IMR-90 (cell line): ENCODE measurements around the gene TPT1. TPM values are rescaled to one million over a fixed set of nuclear protein-coding genes. Genes with fewer than 3 reads are reported as not detected.
"Not testable (repeated sequence)": the region's sequence is repeated elsewhere in the genome, so short reads cannot be mapped to it uniquely, and the experiment has no call there.

Experiments used
- ATAC-seq: fragments of 200-7000 bp; cut with Tn5 transposase; 2 replicates; pipeline ENCODE4 v1.9.1; 2020; ENCODE audit warnings: low read depth, mild to moderate bottlenecking, moderate library complexity
- BruUV-seq: library from RNA; stranded (reverse); fragments of 400-500 nt; replicated peaks from 2 replicates; lab custom pipeline; 2021; lab: Mats Ljungman, UMichigan
- CTCF ChIA-PET: fragments of 300-600 bp; formaldehyde crosslinking; extraction: SDS; loops from one replicate; lab custom pipeline; 2021; ENCODE audit warnings: antibody characterized with exemption; lab: Yijun Ruan, JAX
- POLR2A ChIA-PET: fragments of 300-600 bp; sonication (Branson Sonifier 250); formaldehyde crosslinking; loops from one replicate; lab custom pipeline; 2022; ENCODE audit warnings: antibody characterized with exemption; ENCODE audit not compliant: unreplicated experiment; lab: Charles Lee
- DNase-seq: peaks from one replicate; pipeline ENCODE4 v3.0.0; 2013
- H2AFZ ChIP-seq: replicated peaks from 2 replicates; pipeline ENCODE3; 2013; ENCODE audit warnings: low read length, mild to moderate bottlenecking; ENCODE audit not compliant: poor library complexity
- H2AK5ac ChIP-seq: 2 replicates; pipeline ENCODE4 v1.6.1; 2013; ENCODE audit warnings: low read depth, low read length, inconsistent platforms
- H2AK9ac ChIP-seq: replicated peaks from 2 replicates; pipeline ENCODE3; 2013; ENCODE audit warnings: mild to moderate bottlenecking, low read depth, low read length, moderate library complexity; ENCODE audit not compliant: poor library complexity
- H2BK120ac ChIP-seq: 2 replicates; pipeline ENCODE4 v1.6.1; 2013; ENCODE audit warnings: low read depth, low read length, inconsistent platforms
- H2BK15ac ChIP-seq: 3 replicates; pipeline ENCODE4 v1.6.1; 2013; ENCODE audit warnings: low read depth, low read length, inconsistent platforms
- H2BK20ac ChIP-seq: 2 replicates; pipeline ENCODE4 v1.6.1; 2013; ENCODE audit warnings: low read depth, mild to moderate bottlenecking, inconsistent platforms, low read length, moderate library complexity
- H2BK5ac ChIP-seq: 2 replicates; pipeline ENCODE4 v1.6.1; 2013; ENCODE audit warnings: mild to moderate bottlenecking, low read depth, low read length, inconsistent platforms; ENCODE audit not compliant: poor library complexity, severe bottlenecking
- H3K14ac ChIP-seq: replicated peaks from 2 replicates; pipeline ENCODE4 v1.6.1; 2013; ENCODE audit warnings: low read depth, low read length, inconsistent platforms
- H3K18ac ChIP-seq: 2 replicates; pipeline ENCODE4 v1.6.1; 2013; ENCODE audit warnings: low read depth, low read length, control low read depth
- H3K23ac ChIP-seq: 2 replicates; pipeline ENCODE4 v1.6.1; 2013; ENCODE audit warnings: low read depth, low read length, inconsistent platforms
- H3K27ac ChIP-seq: 2 replicates; pipeline ENCODE4 v1.5.1; 2013; ENCODE audit warnings: mild to moderate bottlenecking, control low read depth, low read length; ENCODE audit not compliant: insufficient read depth
- H3K27me3 ChIP-seq: 2 replicates; pipeline ENCODE4 v1.6.1; 2013; ENCODE audit warnings: low read length; ENCODE audit not compliant: control insufficient read depth, insufficient read depth
- H3K36me3 ChIP-seq: 2 replicates; pipeline ENCODE4 v1.6.1; 2013; ENCODE audit warnings: low read length, mixed read lengths; ENCODE audit not compliant: control insufficient read depth, insufficient read depth
- H3K4ac ChIP-seq: 2 replicates; pipeline ENCODE4 v1.6.1; 2013; ENCODE audit warnings: low read depth, low read length, inconsistent platforms
- H3K4me1 ChIP-seq: 2 replicates; pipeline ENCODE4 v1.6.1; 2013; ENCODE audit warnings: low read length, mixed read lengths; ENCODE audit not compliant: control insufficient read depth, insufficient read depth
- H3K4me2 ChIP-seq: 2 replicates; pipeline ENCODE4 v1.6.1; 2013; ENCODE audit warnings: low read depth, mild to moderate bottlenecking, control low read depth, low read length, moderate library complexity
- H3K4me3 ChIP-seq: 2 replicates; pipeline ENCODE4 v1.5.1; 2013; ENCODE audit warnings: low read depth, mild to moderate bottlenecking, control low read depth, low read length, moderate library complexity; ENCODE audit not compliant: insufficient read depth
- H3K56ac ChIP-seq: 2 replicates; pipeline ENCODE4 v1.6.1; 2013; ENCODE audit warnings: low read length, inconsistent platforms; ENCODE audit not compliant: insufficient read depth; ENCODE audit errors: extremely low read depth
- H3K79me1 ChIP-seq, 2 experiments: 2 replicates each; pipeline ENCODE4 v1.6.1; 2013; ENCODE audit warnings: low read length in 2 of 2, inconsistent platforms in 1 of 2, low read depth in 1 of 2
- H3K9ac ChIP-seq: 2 replicates; pipeline ENCODE4 v1.6.1; 2013; ENCODE audit warnings: low read depth, low read length, control low read depth
- H3K9me1 ChIP-seq: 2 replicates; pipeline ENCODE4 v1.6.1; 2013; ENCODE audit warnings: low read length, inconsistent platforms; ENCODE audit not compliant: insufficient read depth
- H3K9me3 ChIP-seq: 2 replicates; pipeline ENCODE4 v1.6.1; 2013; ENCODE audit warnings: low read length; ENCODE audit not compliant: control insufficient read depth, insufficient read depth
- H4K20me1 ChIP-seq: 2 replicates; pipeline ENCODE4 v1.6.1; 2013; ENCODE audit warnings: low read length, inconsistent platforms; ENCODE audit not compliant: insufficient read depth
- H4K5ac ChIP-seq: 2 replicates; pipeline ENCODE4 v1.6.1; 2013; ENCODE audit warnings: mild to moderate bottlenecking, low read depth, low read length, control low read depth
- H4K8ac ChIP-seq, 2 experiments: 2 replicates each; pipeline ENCODE4 v1.6.1; 2013; ENCODE audit warnings: low read depth in 2 of 2, low read length in 2 of 2, control low read depth in 1 of 2, inconsistent platforms in 1 of 2
- H4K91ac ChIP-seq: 2 replicates; pipeline ENCODE4 v1.6.1; 2013; ENCODE audit warnings: low read depth, low read length, inconsistent platforms; ENCODE audit not compliant: insufficient read depth
- WGBS, 2 experiments: methylation state at CpG; one replicate each; pipeline versions ENCODE4 v1.1.5 to v1.1.7; 2013; ENCODE audit warnings: missing lambda C conversion rate in 2 of 2; ENCODE audit not compliant: insufficient read length in 1 of 2; ENCODE audit errors: extremely low coverage in 2 of 2; 5-methylcytosine and 5-hydroxymethylcytosine counted together
- dilution Hi-C: fragments of 300-500 bp; cut with HindIII; formaldehyde crosslinking; loops from one replicate; pipeline ENCODE4 v1.14.3; 2018; ENCODE audit warnings: low sequenced_read_pairs; ENCODE audit not compliant: unreplicated experiment
- in situ Hi-C: fragments of 300-500 bp; cut with MboI; formaldehyde crosslinking; loops from 3 replicates; pipeline ENCODE4 v1.14.3; 2019; ENCODE audit warnings: low sequenced_read_pairs, inconsistent platforms, mixed read lengths
- intact Hi-C: fragments of 100-400 bp; cut with micrococcal nuclease; formaldehyde crosslinking; loops from 2 replicates; pipeline ENCODE4 v1.10.0; 2022
- polyA plus RNA-seq, 3 experiments: library from polyadenylated mRNA; depleted of rRNA; stranded (reverse); fragments of >200 nt; gene quantifications; 2 replicates each; pipeline ENCODE4 v1.2.3, GENCODE V29; 2012; ENCODE audit warnings: low replicate concordance in 1 of 3
- total RNA-seq: library from RNA; depleted of rRNA; stranded (reverse); fragments of >200 nt; gene quantifications from 2 replicates; pipeline ENCODE4 v1.2.3, GENCODE V29; 2012

TPT1 gene
- total and polyA plus RNA-seq, 2 of the 4 experiments (the other 2 are of a cell fraction), result 1,663 to 2,665 TPM

DNA sequence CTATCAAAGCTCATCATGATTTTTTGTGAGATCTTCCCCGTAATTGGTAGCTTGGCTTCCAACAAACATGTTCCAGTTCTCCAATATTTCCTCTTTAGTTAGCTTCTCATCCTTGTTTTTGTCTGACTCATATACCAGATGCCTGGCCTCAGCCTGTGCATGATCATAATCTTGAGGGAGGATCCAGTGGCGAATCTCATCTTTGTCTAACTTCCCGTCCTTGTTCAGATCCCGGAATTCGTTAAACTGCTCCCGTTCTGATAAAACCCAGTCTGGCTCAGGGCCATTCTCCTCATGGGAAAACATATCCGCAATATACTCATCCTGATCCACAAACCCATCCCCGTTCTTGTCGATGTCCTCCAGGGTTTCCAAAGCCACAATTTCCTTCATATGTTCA is 49.4 kb upstream of the TPT1 start:
- H2AK5ac ChIP-seq, H2BK120ac ChIP-seq, H3K36me3 ChIP-seq, H2BK20ac ChIP-seq, H3K79me1 ChIP-seq, H2AK9ac ChIP-seq, H3K56ac ChIP-seq, H2BK5ac ChIP-seq, H3K9ac ChIP-seq, H3K4me2 ChIP-seq, H3K14ac ChIP-seq, BruUV-seq, dilution Hi-C loops, DNase-seq, H3K27ac ChIP-seq, H4K5ac ChIP-seq, H4K91ac ChIP-seq, in situ Hi-C loops, H3K4me3 ChIP-seq, H4K8ac ChIP-seq, ATAC-seq, intact Hi-C loops, H2AFZ ChIP-seq, CTCF ChIA-PET, H4K20me1 ChIP-seq, H3K9me3 ChIP-seq, H3K18ac ChIP-seq, H3K4ac ChIP-seq, H3K9me1 ChIP-seq, H3K4me1 ChIP-seq, H3K27me3 ChIP-seq, H2BK15ac ChIP-seq, POLR2A ChIA-PET, H3K23ac ChIP-seq: not testable (repeated sequence)
- WGBS, 2 experiments, result 100% methylated on average over 1 of the region's 9 CpGs; no CpG with 5 or more reads in 1 of the 2 experiments
